Ishikawa (cell line): ENCODE measurements around the gene INPP5E.

Experiments
- EGR1 ChIP-seq: IDR thresholded peaks from 2 replicates; pipeline ENCODE4 v1.6.1; 2012
- FOXM1 ChIP-seq: IDR thresholded peaks from 2 replicates; pipeline ENCODE4 v1.6.1; 2012; ENCODE audit warnings: low read depth, borderline replicate concordance
- MAX ChIP-seq: IDR thresholded peaks from 2 replicates; pipeline ENCODE4 v1.6.1; 2012
- RAD21 ChIP-seq: IDR thresholded peaks from 2 replicates; pipeline ENCODE4 v1.6.1; 2012; ENCODE audit warnings: low read depth
- TAF1 ChIP-seq: IDR thresholded peaks from 2 replicates; pipeline ENCODE4 v1.6.1; 2012; ENCODE audit warnings: low read depth, mild to moderate bottlenecking
- TCF12 ChIP-seq: IDR thresholded peaks from 2 replicates; pipeline ENCODE4 v1.6.1; 2012; ENCODE audit warnings: low read depth
- YY1 ChIP-seq: IDR thresholded peaks from 2 replicates; pipeline ENCODE4 v1.6.1; 2012; ENCODE audit warnings: low read depth
- TF ChIP-seq, protein P1 (sequence below): IDR thresholded peaks from 2 replicates; pipeline ENCODE4 v1.6.1; 2012

- no peak for TF ChIP-seq EGR1
- TF ChIP-seq TCF12, result no peak
- no peak for TF ChIP-seq TAF1
- no peak for TF ChIP-seq RAD21
- TF ChIP-seq YY1, result no peak
- TF ChIP-seq, protein P1, sequence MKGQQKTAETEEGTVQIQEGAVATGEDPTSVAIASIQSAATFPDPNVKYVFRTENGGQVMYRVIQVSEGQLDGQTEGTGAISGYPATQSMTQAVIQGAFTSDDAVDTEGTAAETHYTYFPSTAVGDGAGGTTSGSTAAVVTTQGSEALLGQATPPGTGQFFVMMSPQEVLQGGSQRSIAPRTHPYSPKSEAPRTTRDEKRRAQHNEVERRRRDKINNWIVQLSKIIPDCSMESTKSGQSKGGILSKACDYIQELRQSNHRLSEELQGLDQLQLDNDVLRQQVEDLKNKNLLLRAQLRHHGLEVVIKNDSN, result no peak
- TF ChIP-seq MAX, result no peak
- TF ChIP-seq FOXM1, result no peak
Measured at GRCh38 chr9:136443087-136443486, 3.4 kb upstream of the INPP5E start.
